ENCODE measurements around the gene LYRM4. TPM values are rescaled to one million over a fixed set of nuclear protein-coding genes. Genes with fewer than 3 reads are reported as not detected.
"Not testable (repeated sequence)": the region's sequence is repeated elsewhere in the genome, so short reads cannot be mapped to it uniquely, and the experiment has no call there.

LYRM4 gene
- total RNA-seq, 4 donors from 2014 or later = 16.9 to 20.9 (median 18.4) TPM

- intact Hi-C loops (cut with DNase I) = no loop called here
- WGBS = 80% methylated on average over 3 of the region's 3 CpGs
- TF ChIP-seq POLR2A (IDR thresholded peaks at IDR 0.05; ENCODE audit: low read depth) = no peak
- TF ChIP-seq POLR2AphosphoS5 (IDR thresholded peaks at IDR 0.05) = no peak
- TF ChIP-seq EP300 (IDR thresholded peaks at IDR 0.05) = no peak
- TF ChIP-seq, protein P1, sequence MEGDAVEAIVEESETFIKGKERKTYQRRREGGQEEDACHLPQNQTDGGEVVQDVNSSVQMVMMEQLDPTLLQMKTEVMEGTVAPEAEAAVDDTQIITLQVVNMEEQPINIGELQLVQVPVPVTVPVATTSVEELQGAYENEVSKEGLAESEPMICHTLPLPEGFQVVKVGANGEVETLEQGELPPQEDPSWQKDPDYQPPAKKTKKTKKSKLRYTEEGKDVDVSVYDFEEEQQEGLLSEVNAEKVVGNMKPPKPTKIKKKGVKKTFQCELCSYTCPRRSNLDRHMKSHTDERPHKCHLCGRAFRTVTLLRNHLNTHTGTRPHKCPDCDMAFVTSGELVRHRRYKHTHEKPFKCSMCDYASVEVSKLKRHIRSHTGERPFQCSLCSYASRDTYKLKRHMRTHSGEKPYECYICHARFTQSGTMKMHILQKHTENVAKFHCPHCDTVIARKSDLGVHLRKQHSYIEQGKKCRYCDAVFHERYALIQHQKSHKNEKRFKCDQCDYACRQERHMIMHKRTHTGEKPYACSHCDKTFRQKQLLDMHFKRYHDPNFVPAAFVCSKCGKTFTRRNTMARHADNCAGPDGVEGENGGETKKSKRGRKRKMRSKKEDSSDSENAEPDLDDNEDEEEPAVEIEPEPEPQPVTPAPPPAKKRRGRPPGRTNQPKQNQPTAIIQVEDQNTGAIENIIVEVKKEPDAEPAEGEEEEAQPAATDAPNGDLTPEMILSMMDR (IDR thresholded peaks at IDR 0.05) = no peak
Measured at GRCh38 chr6:5061152-5061551, 199.6 kb downstream of the LYRM4 start.

DNA sequence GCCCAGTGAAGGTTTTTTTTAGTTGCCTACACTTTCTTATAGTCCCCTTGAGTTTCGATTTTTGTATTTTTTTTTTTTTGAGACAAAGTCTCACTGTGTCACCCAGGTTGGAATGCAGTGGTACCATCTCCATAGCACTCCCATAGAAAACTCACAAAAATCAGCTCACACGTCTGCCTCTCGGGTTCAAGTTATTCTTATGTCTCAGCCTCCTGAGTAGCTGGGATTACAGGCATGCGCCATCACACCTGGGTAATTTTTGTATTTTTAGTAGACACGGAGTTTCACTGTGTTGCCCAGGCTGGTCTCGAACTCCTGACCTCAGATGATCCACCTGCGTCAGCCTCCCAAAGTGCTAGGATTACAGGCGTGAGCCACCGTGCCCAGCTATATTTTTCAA, 200.3 kb downstream of the LYRM4 start:
- H3K9me3 ChIP-seq; H3K27ac ChIP-seq (replicated peaks in 1 of 4); H3K36me3 ChIP-seq; H3K27me3 ChIP-seq; H3K4me3 ChIP-seq; H3K4me1 ChIP-seq; DNase-seq (ENCODE audit: extremely low spot score); intact Hi-C loops (cut with DNase I): not testable (repeated sequence)
- WGBS = 96% methylated on average over 9 of the region's 9 CpGs

More at GRCh38 chr6:5061152-5061551, 199.6 kb downstream of the LYRM4 start:
- DNase-seq (ENCODE audit: extremely low spot score) = no peak
- no peaks in the 10 kb centered on the region for H3K27me3 ChIP-seq
- H3K4me1 ChIP-seq = no peaks in the 10 kb centered on the region
- H3K36me3 ChIP-seq = no peaks in the 10 kb centered on the region
- no peaks in the 10 kb centered on the region for H3K9me3 ChIP-seq
- H3K4me3 ChIP-seq = no peak overlapping the region
- H3K27ac ChIP-seq (replicated peaks in 1 of 4) = no peak overlapping the region

GRCh38 chr6:5059036-5059896, 201.5 kb downstream of the LYRM4 start:
- H3K36me3 ChIP-seq = no peaks in the 10 kb centered on the region
- DNase-seq (ENCODE audit: extremely low spot score) = no peak
- H3K27ac ChIP-seq (replicated peaks in 1 of 4) = no peak overlapping the region
- no peaks in the 10 kb centered on the region for H3K9me3 ChIP-seq
- no peaks in the 10 kb centered on the region for H3K4me1 ChIP-seq
- intact Hi-C loops (cut with DNase I) = no loop called here
- TF ChIP-seq EP300 (IDR thresholded peaks at IDR 0.05) = no peak
- no peak for TF ChIP-seq POLR2A (IDR thresholded peaks at IDR 0.05; ENCODE audit: low read depth)
- TF ChIP-seq, protein P1 (IDR thresholded peaks at IDR 0.05) = no peak
- no peak for TF ChIP-seq POLR2AphosphoS5 (IDR thresholded peaks at IDR 0.05)
- H3K4me3 ChIP-seq = no peak overlapping the region
- 92% methylated on average over 11 of the region's 11 CpGs for WGBS
- H3K27me3 ChIP-seq = no peaks in the 10 kb centered on the region

Small RNA genes lying within 50 kb of the gene (small RNA-seq; reads per million reads assigned to genes)
- gene MIR3691 = 0.37 to 1.9 (median 0.83) reads per million in 3 donors

Other genes starting within 250 kb of the LYRM4 start
- gene PPP1R3G, start 175.6 kb downstream of the LYRM4 start, total RNA-seq = 1 to 10 TPM; 3.0 to 7.9 (median 5.5) TPM
- gene FARS2, start 563 bp upstream of the LYRM4 start, total RNA-seq = 10 to 100 TPM; 10.6 to 24.9 (median 15.2) TPM

Data from esophagus muscularis mucosa (tissue), 4 donors.